ENCODE measurements around the gene TMCC2. TPM values are rescaled to one million over a fixed set of nuclear protein-coding genes. Genes with fewer than 3 reads are reported as not detected.
A peak's percentile ranks its signal among the peaks of the same experiment; 100 is the strongest.
"Not testable (repeated sequence)": the region's sequence is repeated elsewhere in the genome, so short reads cannot be mapped to it uniquely, and the experiment has no call there.

Gene TMCC2
- total RNA-seq, 4 donors from 2014 or later = 3.1 to 8.9 (median 5.5) TPM

DNA sequence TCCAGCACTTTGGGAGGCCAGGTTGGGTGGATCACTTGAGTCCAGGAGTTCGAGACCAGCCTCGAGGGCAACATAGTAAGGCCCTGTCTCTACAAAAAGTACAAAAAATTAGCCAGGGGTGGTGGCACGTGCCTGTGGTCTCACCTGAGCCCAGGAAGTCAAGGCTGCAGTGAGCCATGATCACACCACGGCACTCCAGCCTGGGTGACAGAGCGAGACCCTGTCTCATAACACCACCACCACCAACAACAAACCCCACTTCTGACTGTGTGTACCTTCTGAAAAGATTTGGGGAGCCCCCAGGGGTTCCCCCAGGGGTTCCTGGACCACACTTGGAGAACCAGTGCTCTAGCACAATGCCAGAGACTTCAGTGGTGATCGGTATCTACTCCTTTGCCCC, 63.9 kb downstream of the TMCC2 start:
- no peak overlapping the region for H3K27ac ChIP-seq
- TF ChIP-seq EP300 (IDR thresholded peaks at IDR 0.05) (no peak), CTCF (IDR thresholded peaks at IDR 0.05) (no peak), POLR2A (IDR thresholded peaks at IDR 0.05) (no peak), POLR2AphosphoS5 (IDR thresholded peaks at IDR 0.05) (no peak)
- H3K4me3 ChIP-seq = no peak overlapping the region
- peaks cover 0 to 30% (median 10%) of the 10 kb centered on the region in 3 donors for H3K4me1 ChIP-seq
- H3K27me3 ChIP-seq = no peaks in the 10 kb centered on the region
- H3K36me3 ChIP-seq = no peaks in the 10 kb centered on the region
- H3K9me3 ChIP-seq = no peaks in the 10 kb centered on the region
- ATAC-seq = no peak
- whole genome bisulfite sequencing, 2 donors (ENCODE audit: low coverage in 1 of 2) = no CpG with 5 or more reads among the region's 6 CpGs

- Histone ChIP-seq H3K4me1 (peaks cover 0 to 18% (median 10%) of the 10 kb centered on the region in 3 donors), H3K27ac (peak overlapping the region in 2 of 4 donors; percentile 31 to 51), H3K4me3 (no peak overlapping the region), H3K9me3 (no peaks in the 10 kb centered on the region), H3K36me3 (no peaks in the 10 kb centered on the region), H3K27me3 (no peaks in the 10 kb centered on the region)
- 97 to 100% methylated on average over 1 to 6 of the region's 10 CpGs for WGBS, 2 donors (ENCODE audit: low coverage in 1 of 2)
- no peak for TF ChIP-seq CTCF (IDR thresholded peaks at IDR 0.05)
- TF ChIP-seq POLR2AphosphoS5 (IDR thresholded peaks at IDR 0.05) = no peak
- TF ChIP-seq EP300 (IDR thresholded peaks at IDR 0.05) = no peak
- no peak for TF ChIP-seq POLR2A (IDR thresholded peaks at IDR 0.05)
- ATAC-seq = no peak
Measured at GRCh38 chr1:205293350-205294074, 65.8 kb downstream of the TMCC2 start.

GRCh38 chr1:205294175-205294917, 66.6 kb downstream of the TMCC2 start:
- Histone ChIP-seq H3K36me3 (no peaks in the 10 kb centered on the region), H3K27me3 (no peaks in the 10 kb centered on the region), H3K4me3 (no peak overlapping the region), H3K9me3 (no peaks in the 10 kb centered on the region), H3K27ac (peak overlapping the region in 2 of 4 donors; percentile 31 to 51), H3K4me1 (peaks cover 0 to 18% (median 10%) of the 10 kb centered on the region in 3 donors)
- TF ChIP-seq POLR2AphosphoS5 (IDR thresholded peaks at IDR 0.05) = no peak
- ATAC-seq = peak; percentile 55
- WGBS, 2 donors (ENCODE audit: low coverage in 1 of 2) = 25 to 27% methylated on average over 4 of the region's 6 CpGs

- no peak for TF ChIP-seq EP300 (IDR thresholded peaks at IDR 0.05)
- no peak for TF ChIP-seq POLR2AphosphoS5 (IDR thresholded peaks at IDR 0.05)
- TF ChIP-seq POLR2A (IDR thresholded peaks at IDR 0.05) = no peak
- TF ChIP-seq CTCF (IDR thresholded peaks at IDR 0.05) = no peak
- Histone ChIP-seq H3K9me3 (no peaks in the 10 kb centered on the region), H3K4me1 (peaks cover 0 to 18% (median 10%) of the 10 kb centered on the region in 3 donors), H3K36me3 (no peaks in the 10 kb centered on the region), H3K27ac (peak overlapping the region in 2 of 4 donors; percentile 31 to 51), H3K27me3 (no peaks in the 10 kb centered on the region), H3K4me3 (no peak overlapping the region)
- no peak for ATAC-seq
- WGBS, 2 donors (ENCODE audit: low coverage in 1 of 2) = 93 to 96% methylated on average over 3 of the region's 5 CpGs
Measured at GRCh38 chr1:205294934-205295333, 67.2 kb downstream of the TMCC2 start.

DNA sequence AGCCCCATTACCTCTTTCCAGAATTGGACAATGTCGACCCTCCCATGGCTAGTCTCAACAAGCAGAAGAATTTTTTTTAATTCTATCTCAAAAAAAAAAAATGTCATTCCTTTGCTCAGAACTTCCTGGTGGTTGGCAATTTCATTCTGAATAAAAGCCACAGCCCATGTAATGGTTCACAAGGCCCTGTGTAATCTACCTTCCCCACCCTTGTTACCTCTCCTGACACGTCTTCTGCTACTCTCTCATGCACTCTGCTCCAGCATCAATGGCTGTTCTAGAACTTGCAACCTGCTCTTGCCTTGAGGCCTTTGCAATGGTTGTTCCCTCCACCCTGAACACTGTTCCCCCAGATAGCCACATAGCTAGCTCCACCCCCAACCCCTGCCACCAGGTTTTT, 68.4 kb downstream of the TMCC2 start:
- Histone ChIP-seq H3K27me3 (no peaks in the 10 kb centered on the region), H3K9me3 (no peaks in the 10 kb centered on the region), H3K36me3 (no peaks in the 10 kb centered on the region), H3K27ac (no peak overlapping the region), H3K4me3 (no peak overlapping the region), H3K4me1 (peaks cover 0 to 22% (median 10%) of the 10 kb centered on the region in 3 donors)
- 100% methylated on average over 1 to 2 of the region's 2 CpGs for WGBS, 2 donors (ENCODE audit: low coverage in 1 of 2)
- TF ChIP-seq CTCF (IDR thresholded peaks at IDR 0.05) (no peak), POLR2A (IDR thresholded peaks at IDR 0.05) (no peak), EP300 (IDR thresholded peaks at IDR 0.05) (no peak), POLR2AphosphoS5 (IDR thresholded peaks at IDR 0.05) (no peak)
- no peak for ATAC-seq

- peaks cover 0 to 29% (median 13%) of the 10 kb centered on the region in 3 donors for H3K4me1 ChIP-seq
- 100% methylated on average over 2 of the region's 5 CpGs; no CpG with 5 or more reads in 1 of the 2 donors for WGBS, 2 donors (ENCODE audit: low coverage in 1 of 2)
- not testable (repeated sequence) for H3K36me3 ChIP-seq, H3K9me3 ChIP-seq, H3K27ac ChIP-seq, ATAC-seq, H3K27me3 ChIP-seq, H3K4me3 ChIP-seq
Measured at GRCh38 chr1:205297546-205298177, 69.9 kb downstream of the TMCC2 start.
